Central memory CD4-positive, alpha-beta T cell (primary cell): ENCODE measurements around the gene CHRNB1.

Source experiments
- DNase-seq: peaks from one replicate; pipeline ENCODE4 v3.0.0; 2022
- total RNA-seq, 3 experiments: gene quantifications; one replicate each; lab custom pipeline; 2026; lab: John Stamatoyannopoulos, UW

Gene CHRNB1, protein sequence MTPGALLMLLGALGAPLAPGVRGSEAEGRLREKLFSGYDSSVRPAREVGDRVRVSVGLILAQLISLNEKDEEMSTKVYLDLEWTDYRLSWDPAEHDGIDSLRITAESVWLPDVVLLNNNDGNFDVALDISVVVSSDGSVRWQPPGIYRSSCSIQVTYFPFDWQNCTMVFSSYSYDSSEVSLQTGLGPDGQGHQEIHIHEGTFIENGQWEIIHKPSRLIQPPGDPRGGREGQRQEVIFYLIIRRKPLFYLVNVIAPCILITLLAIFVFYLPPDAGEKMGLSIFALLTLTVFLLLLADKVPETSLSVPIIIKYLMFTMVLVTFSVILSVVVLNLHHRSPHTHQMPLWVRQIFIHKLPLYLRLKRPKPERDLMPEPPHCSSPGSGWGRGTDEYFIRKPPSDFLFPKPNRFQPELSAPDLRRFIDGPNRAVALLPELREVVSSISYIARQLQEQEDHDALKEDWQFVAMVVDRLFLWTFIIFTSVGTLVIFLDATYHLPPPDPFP
- total RNA-seq: 3.3 to 12.0 (median 4.6) reads per million in 3 experiments

DNA sequence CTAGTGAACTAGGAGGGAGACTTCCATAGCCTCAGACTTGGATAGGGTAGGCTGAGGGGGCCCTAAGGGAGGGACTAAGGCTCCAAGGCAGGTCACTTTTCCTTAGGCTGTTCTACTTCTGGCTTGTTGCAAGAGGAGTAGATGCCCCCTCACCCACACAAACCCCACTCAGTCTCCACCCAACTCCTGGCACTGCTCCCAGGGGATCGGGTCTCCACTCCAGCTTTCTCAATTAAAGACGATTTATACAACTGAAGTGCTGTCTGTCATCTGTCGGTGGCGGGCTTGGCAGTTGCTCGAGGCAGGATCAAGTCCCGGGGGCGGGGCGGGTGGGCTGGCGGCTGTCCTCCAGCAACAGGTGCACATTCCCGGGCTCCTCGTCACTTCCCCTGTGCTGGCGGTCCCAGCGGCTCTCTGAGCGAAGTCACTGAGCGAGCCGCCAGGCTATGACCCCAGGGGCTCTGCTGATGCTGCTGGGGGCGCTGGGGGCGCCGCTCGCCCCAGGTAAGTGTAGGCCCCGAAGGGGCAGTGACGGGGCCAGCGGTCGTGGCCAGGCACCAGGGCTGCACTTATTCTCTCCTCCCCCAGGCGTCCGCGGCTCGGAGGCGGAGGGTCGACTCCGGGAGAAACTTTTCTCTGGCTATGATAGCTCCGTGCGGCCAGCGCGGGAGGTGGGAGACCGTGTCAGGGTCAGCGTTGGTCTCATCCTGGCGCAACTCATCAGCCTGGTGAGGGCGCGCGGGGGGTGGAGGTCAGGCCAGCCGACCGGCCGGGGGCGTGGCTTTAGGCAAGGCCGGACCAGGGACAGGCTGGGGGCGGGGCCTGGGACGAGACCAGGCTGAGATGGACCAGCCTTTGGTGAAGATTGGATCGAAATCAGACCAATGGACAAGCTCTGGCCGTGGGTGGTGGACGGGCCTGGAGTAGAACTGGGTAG lies at the start of gene CHRNB1:
Gene CHRNB1, plus strand, starts transcription at position 380 of the 937 bp plus-strand sequence. Its CDS starts 67 bp downstream, at position 447.
- DNase-seq: no peak

DNA sequence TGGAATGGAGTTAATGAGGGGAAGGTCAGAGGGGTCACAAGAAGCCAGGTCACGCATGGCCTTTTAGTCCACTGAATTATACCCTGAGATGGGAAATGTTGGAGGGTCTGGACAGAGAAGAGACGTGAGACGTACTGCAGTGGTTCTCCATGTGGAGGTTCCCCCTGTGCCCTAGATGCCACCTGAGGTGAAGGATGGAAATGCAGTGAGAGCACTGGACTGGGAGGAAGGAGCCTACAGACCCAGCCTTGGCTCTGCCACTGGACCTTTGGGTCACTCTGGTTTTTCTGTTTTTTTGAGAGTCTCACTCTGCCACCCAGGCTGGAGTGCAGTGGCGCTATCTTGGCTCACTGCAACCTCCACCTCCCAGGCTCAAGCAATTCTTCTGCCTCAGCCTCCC lies 48.7 kb upstream of the CHRNB1 start:
- DNase-seq: no peak

DNA sequence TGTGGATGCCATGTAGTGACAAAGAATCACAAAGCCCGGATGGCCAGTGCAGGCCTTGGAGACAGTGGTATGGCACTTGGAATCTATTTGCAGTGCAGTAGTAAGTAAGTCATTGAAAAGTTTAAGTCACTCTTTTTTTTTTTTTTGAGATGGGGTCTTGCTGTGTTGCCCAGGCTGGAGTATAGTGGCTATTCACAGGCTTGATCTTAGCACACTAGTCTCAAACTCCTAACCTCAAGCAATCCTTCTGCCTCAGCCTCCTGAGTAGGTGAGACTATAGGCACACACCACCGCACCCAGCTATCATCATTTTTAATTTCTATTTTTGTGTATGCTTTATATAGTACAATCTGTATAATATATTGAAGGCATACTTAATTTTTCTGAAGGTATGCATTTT lies 46.2 kb upstream of the CHRNB1 start:
- no peak for DNase-seq

DNA sequence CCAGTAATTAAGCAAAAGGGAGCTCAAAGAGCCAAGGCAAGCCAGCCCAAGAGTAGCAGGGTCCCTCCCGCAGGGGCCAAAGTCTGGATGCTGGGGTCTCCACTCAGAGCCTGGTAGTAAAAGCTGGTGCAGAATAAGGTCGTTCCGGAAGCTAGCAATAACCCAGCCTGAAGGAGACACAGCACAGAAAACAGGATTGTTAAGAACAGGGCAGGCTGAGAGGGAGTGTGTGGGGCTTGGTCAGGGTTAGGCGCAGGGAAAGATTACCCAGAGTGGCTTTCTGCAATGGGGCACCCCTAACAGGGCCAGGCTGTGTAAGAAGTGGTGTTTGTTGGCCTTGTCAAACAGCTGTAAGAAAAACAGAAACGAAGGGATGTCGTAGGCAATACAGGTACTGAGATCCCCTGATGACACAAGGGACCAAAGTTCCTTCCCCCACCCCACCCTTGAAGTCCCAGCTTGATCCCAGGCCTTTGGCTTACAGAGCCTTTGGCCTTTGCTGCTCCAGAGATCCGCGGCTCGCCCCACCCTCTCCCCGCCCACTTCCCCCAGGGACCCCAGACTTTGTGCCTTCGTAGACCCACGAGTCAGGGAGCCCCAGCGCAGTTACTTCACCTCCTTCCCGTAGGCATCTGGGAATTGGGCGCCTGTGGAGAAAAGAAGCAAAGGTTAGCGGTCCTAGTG lies 41.7 kb upstream of the CHRNB1 start:
- no peak for DNase-seq

DNA sequence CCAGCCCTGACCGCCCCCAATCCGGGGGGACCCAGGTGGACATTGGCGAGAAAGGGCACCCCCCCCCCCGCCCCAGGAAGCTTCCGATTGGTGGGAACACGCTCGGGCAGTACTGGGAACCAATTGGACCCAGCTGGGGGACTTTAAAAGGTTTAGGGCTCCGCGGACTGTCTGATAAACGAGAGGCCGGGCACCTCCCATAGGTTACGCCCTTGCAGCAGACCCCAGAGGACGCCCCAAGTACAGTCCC lies 41.2 kb upstream of the CHRNB1 start:
- no peak for DNase-seq

DNA sequence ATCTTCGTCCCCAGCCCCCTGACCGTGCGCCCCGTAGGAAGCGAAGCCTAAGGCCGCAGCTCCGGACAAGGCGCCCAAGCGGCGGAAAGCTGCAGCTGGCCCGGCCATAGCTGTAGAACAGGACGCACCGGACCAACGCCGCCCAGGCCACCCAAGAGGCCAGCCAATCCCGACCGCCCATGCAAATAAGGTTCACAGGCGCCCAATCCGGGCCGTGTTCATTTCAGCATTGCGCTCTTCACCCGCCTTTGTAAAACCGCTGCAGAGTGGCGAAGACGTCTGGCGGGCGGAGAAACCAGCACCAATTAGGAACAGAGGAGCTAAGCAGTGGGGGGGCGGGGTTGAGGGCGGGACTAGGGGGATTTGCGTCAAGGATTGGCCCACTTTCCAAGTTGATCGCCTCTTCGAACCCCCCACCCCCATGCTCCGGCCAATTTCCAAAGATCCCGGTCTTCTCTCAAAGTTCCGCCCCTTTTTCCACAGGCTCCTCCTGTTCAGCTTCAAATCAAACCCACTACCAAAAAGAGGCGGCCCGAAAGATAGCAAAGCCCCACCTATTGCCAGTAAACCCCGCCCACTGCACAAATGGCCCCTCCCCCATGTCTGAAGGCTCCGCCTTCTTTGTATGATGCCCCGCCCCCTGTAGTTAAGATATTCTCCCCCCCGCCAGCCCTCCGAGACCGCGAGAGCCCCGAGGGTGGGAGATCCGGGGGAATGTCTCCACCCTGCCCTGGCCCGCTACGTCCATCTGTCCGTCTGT lies 40.7 kb upstream of the CHRNB1 start, which contains the start of gene TMEM256:
Gene TMEM256, minus strand, starts transcription at position 121 of the 760 bp plus-strand sequence. Its CDS starts 13 bp downstream, at position 108.
- DNase-seq: peak; percentile 93

DNA sequence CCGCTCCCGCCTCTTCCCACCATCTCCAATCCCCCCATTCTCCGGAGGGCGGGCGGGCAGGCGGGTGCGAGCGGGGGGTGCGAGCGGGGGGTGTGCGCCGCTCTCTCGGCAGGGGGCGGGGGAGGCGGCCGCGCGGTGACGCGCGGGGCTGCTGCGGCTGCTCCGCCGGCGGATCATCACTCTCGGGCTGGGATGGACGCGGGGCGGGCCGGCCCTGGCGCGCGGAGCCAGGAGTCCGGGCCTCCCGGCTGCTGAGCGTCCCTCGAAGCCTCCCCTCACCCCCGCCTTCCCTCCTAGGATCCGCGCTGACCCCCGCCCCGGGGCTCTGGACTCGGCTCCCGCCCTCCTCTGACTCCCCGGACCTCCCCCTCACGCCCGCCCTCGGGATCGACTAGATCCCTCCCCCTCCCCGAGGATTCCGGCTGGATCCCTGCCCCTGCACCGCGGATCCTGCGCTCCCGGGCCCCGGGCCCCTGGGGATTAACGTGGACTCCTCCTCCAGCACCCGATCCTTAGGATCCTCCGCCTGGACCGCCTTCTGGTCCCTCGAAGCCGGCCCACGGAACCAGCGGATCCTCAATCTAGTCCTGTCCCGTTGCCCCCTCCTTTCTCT lies 40.0 kb upstream of the CHRNB1 start:
- DNase-seq: no peak

DNA sequence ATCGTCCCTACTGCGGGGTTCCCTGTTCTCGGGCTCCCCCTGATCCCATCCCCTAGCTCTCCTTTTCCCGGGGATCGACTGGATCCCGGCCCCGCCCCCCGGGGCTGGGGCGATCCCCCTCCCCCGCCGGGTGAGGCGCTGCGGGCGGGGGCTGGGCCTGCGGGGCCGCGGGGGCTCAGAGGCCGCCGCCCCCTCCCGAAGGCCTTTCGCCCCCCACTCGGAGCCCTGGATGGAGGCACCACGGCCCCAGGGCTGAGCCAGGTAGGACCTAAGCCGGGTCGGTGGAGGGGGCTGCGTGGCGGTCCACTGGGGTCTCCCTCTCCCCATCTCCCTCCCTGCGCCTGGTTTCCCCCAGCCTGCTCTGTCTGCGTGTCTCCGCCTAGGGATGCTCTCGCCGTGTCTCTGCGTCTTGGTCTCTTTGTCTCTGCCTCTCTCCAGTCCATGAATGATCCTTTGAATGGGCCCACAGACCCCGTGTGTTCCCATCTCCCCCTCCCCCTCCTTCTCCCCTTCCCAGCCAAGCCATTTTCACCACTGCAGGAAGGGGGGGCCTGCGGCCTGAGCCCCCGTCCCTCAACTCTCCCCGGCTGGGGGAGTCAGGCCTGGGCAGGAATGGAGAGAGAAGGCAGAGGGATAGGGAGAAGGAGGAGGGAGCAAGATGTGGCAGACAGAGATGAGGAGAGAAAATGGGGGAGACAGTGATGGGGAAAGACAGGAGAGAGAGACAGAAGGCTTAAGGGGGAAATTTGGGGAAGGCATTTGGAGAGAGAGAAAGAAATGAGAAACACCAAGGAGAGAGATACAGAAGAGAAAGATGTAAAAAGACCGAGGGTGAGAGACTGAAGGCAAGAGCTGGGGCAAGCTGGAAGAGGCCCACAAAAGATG lies 39.3 kb upstream of the CHRNB1 start:
- DNase-seq: no peak

DNA sequence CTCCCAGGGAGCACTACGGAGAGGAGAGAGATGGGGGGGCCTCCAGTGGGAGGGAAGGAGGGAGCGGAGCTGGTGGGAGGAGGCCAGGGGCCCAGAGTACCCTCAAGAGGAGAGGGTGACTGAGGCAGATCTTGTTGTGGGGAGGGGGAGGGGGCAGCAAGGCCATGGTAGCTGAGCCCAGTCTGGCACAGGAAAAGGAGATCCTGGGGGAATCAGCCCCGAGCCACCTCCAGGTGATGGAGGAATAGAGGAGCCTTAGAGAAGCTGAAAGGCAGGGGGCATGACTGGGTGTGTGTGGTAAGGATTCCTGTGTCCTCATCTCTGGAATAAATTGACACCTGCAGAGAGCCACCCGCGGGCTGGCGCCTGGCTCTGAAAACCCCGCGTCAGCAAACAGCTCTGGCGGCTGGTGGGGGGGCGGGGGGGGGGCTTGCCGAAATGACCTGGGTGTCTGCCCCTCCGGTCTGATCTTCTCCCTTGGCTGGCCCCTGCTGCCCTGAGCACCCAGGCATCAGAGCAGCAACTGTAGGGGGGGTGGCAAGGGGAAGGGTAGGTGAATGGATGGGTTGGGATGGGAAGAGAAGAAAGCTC lies 38.5 kb upstream of the CHRNB1 start:
- no peak for DNase-seq

DNA sequence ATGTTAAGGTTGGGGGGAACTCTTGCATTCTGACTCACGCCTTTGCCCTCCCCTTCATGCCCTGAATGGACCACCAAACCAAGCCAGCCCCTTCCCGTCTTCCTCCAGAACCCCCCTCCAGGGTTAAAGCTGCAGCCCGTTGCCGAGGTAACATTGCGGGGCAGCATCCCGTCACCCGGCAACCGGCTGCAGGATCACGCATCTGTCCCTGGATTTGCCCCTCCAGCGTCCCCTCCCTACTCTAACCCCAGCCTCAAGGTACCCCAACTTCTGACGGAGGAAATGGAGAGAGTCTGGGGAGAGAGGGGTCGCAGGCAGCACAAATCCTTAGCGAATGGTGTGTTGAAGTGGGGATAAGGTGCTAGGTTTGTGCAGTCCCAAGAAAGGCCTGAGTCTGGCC lies 37.8 kb upstream of the CHRNB1 start:
- DNase-seq: no peak

DNA sequence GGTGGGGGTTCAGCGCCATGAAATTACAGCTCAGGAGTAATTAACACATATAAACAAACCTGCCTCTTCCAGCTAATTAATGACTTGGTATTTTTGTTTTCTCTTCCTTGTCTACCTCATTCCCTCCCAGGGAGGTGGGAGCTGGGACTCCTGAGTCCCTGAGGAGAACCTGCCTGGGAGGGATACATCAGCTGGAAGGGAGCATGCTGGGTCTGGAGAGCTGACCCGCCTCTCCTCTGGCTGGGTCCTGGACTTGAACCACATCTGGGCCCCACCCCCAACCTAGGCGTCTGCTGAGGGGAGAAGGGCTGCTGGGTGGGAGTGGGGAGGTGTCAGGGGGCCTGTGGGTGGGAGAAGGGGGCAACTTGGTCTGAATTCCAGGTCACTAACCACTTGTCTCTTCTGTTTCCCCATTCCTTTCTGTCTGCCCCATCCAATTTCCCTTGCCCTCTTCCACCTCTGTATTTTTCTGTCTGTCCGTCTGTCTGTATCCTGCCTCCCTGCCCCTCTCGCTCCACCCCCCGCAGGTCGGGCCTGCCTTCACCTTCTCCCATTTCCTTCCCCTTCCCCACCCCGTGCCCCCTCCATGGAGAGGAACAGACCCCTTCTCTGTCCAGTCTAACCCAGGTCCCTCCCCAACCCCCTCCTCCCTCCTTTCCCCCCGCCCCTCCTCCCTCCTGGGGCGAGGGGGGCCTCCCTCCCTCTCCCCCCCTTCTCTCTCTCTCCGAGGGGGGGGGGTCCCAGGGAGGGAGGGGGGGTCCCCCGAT lies 37.2 kb upstream of the CHRNB1 start, which contains the start of gene NLGN2:
Gene NLGN2, plus strand, starts transcription at position 361 of the 767 bp plus-strand sequence. CDS start 411 bp downstream, outside the sequence.
- DNase-seq: no peak

DNA sequence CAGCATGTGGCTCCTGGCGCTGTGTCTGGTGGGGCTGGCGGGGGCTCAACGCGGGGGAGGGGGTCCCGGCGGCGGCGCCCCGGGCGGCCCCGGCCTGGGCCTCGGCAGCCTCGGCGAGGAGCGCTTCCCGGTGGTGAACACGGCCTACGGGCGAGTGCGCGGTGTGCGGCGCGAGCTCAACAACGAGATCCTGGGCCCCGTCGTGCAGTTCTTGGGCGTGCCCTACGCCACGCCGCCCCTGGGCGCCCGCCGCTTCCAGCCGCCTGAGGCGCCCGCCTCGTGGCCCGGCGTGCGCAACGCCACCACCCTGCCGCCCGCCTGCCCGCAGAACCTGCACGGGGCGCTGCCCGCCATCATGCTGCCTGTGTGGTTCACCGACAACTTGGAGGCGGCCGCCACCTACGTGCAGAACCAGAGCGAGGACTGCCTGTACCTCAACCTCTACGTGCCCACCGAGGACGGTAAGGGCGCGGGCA lies 36.6 kb upstream of the CHRNB1 start:
- peak; percentile 26 for DNase-seq

DNA sequence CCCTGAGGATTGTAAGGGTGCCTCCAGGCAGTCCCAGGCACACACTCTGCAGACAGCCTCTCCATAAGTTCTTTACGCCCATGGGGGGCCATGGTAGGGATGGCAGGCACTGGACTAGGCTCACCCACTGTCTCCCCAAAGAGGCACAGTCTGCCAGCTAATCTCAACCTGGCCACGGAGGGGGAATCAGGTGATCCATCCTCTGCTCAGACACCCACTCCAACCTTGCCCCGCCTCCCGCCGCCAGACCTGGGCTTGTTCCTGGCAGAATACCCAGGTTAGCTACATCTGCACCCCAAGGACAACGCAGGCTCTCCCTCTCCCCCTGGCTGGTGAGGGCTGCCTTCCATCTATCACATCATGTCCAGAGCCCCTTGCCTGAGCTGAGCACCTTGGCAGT lies 36.0 kb upstream of the CHRNB1 start:
- no peak for DNase-seq

DNA sequence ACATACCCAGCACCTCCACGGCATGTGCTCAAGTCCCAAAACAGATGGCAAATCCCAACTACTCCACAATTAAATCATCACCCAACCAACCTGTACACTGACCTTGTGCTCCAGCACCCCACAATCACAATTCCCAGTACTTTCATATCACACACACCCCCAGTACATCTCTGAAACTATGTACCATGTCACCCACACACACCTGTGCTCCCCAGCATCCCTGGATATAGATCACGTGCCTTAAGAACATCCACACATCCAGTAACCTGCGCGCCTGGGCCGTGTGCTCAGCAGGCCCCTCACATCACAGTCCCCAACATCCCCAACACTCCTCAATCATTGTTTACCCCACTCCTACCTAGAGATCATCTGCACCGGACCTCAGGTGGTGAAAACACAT lies 35.1 kb upstream of the CHRNB1 start:
- DNase-seq: no peak

DNA sequence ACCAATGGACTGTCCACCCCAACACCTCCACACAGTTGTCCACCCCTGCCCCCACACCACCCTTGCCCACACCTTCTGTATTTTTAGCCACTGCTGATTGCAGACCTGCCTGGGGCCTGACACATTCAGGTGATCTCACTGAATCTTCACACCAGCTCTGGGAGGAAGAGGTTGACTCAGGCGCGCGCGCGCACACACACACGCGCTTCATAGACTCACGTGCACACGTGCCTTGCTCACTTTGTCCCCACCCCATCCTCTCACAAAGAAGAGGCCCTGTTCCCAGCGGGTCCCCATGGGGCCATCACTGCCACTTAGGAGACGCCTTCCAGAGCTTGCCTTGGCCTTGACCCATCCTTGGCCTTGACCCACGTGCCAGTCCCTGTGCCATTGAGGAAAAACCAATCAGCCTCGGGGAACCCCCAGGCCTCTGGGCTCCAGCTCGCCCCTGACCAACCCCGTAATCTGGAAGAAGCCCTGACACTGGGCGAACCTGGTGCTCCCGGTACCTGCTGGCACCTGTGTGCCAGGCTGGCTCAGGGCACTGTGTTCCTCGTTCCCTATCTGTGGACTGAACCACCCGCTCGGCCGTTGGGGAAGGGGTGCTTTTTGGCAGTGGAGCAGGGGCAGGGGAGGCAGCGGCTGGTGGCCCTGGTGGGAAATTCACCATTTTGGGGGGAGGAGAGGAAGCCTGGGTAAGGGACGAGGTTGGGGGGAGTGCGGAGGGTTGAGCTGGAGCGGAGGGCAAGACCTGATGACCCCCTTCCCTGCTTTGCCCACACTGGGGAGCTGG lies 34.0 kb upstream of the CHRNB1 start:
- DNase-seq: no peak

DNA sequence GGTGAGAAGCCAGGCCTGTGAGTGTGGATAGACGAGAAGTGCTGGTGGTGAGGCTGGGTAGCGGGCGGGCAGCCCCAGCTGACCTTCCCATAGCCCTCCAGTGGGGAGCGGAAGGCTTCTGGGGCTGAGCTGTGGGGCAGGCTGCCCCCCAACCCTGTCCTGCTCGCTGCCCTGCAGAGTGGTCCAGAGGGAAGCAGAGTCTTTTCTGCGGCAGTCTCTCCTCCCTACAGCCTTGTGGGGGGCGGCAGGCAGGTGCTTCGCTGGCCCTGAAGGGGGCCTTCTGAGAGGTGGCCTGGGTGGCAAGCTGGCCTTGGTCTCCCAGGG lies 33.5 kb upstream of the CHRNB1 start:
- no peak for DNase-seq

DNA sequence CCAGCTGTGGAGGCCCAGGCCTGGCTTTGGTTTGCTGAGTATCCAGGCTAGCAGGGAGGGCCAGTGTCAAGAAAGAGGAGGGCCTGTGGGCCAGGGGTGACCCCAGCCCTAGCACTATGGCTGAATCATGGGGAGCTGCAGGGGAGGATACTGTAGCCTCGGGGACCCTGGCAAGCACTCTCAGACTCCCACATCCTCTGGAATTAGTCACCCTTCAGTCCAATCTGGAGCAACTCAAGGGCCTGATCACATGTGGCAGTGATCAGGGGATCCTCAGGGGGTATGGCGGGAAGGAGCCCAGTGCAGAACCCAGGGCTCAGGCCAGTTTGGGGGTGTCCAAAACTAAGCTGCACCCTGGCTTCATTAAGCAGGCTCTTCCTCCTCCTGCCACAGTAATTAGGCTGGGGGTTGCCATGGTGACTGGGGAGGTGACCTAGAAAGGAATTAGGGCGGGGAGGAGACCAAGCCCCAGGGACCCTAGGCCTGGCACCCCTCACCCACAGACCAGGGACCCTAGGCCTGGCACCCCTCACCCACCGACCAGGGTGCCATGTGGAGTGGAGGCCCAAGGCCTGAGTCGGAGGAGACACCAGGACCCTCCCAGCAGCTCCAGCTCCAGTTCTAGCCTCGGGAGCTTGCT lies 31.4 kb upstream of the CHRNB1 start:
- DNase-seq: no peak

DNA sequence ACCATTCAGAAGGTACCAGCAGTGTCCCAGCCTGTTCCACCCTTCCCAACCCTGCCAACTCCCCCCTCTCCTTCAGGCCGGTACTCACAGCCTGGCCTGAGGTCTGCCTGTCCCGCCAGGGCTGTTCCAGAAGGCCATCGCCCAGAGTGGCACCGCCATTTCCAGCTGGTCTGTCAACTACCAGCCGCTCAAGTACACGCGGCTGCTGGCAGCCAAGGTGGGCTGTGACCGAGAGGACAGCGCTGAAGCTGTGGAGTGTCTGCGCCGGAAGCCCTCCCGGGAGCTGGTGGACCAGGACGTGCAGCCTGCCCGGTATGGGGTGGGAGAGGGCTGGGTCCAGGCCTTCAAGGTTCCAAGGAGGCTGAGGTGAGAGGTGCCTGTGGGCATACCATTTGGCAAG lies 30.0 kb upstream of the CHRNB1 start:
- no peak for DNase-seq
